TTC549 (cell line): ENCODE results near the gene EFCAB7.
A peak's percentile ranks its signal among the peaks of the same experiment; 100 is the strongest.

ENCODE experiments used
- FAIRE-seq: peaks from 2 replicates; lab custom pipeline; 2012; peaks lifted over from hg19 to GRCh38; lab: Jason Lieb, UNC

The EFCAB7 gene

GRCh38 chr1:63603810-63604209, 80.5 kb downstream of the EFCAB7 start:
- no peak for FAIRE-seq

- no peak for FAIRE-seq
Measured at GRCh38 chr1:63607322-63607721, 84.0 kb downstream of the EFCAB7 start.

GRCh38 chr1:63611231-63611630, 87.9 kb downstream of the EFCAB7 start:
- no peak for FAIRE-seq

GRCh38 chr1:63612564-63612963, 89.2 kb downstream of the EFCAB7 start:
- no peak for FAIRE-seq

- no peak for FAIRE-seq
Measured at GRCh38 chr1:63612971-63613370, 89.6 kb downstream of the EFCAB7 start.

- peak; percentile 73 for FAIRE-seq
Measured at GRCh38 chr1:63615768-63616420, 92.6 kb downstream of the EFCAB7 start.

- FAIRE-seq: no peak
Measured at GRCh38 chr1:63617450-63617849, 94.1 kb downstream of the EFCAB7 start.

- no peak for FAIRE-seq
Measured at GRCh38 chr1:63618011-63618410, 94.7 kb downstream of the EFCAB7 start.

- FAIRE-seq: no peak
Measured at GRCh38 chr1:63619558-63619957, 96.2 kb downstream of the EFCAB7 start.

- no peak for FAIRE-seq
Measured at GRCh38 chr1:63620671-63621070, 97.3 kb downstream of the EFCAB7 start.

GRCh38 chr1:63621075-63621474, 97.8 kb downstream of the EFCAB7 start:
- no peak for FAIRE-seq

- no peak for FAIRE-seq
Measured at GRCh38 chr1:63621698-63622097, 98.4 kb downstream of the EFCAB7 start.
